ENCODE results near the gene PACRG. TPM values are rescaled to one million over a fixed set of nuclear protein-coding genes. Genes with fewer than 3 reads are reported as not detected.

The PACRG gene
- total and polyA plus RNA-seq, 2 experiments from 2014 or later, result 0.17 to 0.68 TPM

DNA sequence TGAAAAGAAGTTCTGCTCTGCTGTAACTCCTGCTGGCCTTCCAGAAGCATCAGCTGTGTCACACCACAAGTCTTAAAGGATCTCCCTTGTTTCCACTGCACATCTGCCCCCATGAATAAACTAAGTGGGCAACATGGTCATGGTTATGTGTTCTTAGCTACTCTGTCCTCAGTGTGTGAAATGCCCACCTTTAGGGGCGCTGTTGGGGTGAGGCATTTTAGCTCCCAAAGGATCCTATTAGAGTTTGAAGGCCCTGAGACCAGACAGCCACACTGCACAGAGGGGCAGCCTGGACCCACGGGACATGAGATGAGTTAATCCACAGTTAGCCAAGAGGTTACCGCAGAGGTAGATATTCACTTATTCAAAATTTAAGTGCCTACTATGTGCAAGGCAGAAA is 392.4 kb downstream of the PACRG start:
- no peak overlapping the region for H3K27ac ChIP-seq (ENCODE audit: low read depth)
- Mint-ChIP-seq H3K4me1 (peaks cover 17% of the 10 kb centered on the region), H3K9me3 (peaks cover 10% of the 10 kb centered on the region), H3K27ac (no peak overlapping the region), H3K4me3 (no peak overlapping the region), H3K36me3 (ENCODE audit: low read depth) (peaks cover 19% of the 10 kb centered on the region), H3K27me3 (ENCODE audit: insufficient read depth, low read depth, poor library complexity) (peaks cover 3% of the 10 kb centered on the region)
- no peak for TF ChIP-seq POLR2AphosphoS5 (IDR thresholded peaks at IDR 0.05; ENCODE audit: low read depth)
- TF ChIP-seq, protein P1, sequence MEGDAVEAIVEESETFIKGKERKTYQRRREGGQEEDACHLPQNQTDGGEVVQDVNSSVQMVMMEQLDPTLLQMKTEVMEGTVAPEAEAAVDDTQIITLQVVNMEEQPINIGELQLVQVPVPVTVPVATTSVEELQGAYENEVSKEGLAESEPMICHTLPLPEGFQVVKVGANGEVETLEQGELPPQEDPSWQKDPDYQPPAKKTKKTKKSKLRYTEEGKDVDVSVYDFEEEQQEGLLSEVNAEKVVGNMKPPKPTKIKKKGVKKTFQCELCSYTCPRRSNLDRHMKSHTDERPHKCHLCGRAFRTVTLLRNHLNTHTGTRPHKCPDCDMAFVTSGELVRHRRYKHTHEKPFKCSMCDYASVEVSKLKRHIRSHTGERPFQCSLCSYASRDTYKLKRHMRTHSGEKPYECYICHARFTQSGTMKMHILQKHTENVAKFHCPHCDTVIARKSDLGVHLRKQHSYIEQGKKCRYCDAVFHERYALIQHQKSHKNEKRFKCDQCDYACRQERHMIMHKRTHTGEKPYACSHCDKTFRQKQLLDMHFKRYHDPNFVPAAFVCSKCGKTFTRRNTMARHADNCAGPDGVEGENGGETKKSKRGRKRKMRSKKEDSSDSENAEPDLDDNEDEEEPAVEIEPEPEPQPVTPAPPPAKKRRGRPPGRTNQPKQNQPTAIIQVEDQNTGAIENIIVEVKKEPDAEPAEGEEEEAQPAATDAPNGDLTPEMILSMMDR (conservative IDR thresholded peaks at IDR 0.05; ENCODE audit: low read depth in 2 of 2), result peak; percentile 54 to 68
- TF ChIP-seq, protein P2, sequence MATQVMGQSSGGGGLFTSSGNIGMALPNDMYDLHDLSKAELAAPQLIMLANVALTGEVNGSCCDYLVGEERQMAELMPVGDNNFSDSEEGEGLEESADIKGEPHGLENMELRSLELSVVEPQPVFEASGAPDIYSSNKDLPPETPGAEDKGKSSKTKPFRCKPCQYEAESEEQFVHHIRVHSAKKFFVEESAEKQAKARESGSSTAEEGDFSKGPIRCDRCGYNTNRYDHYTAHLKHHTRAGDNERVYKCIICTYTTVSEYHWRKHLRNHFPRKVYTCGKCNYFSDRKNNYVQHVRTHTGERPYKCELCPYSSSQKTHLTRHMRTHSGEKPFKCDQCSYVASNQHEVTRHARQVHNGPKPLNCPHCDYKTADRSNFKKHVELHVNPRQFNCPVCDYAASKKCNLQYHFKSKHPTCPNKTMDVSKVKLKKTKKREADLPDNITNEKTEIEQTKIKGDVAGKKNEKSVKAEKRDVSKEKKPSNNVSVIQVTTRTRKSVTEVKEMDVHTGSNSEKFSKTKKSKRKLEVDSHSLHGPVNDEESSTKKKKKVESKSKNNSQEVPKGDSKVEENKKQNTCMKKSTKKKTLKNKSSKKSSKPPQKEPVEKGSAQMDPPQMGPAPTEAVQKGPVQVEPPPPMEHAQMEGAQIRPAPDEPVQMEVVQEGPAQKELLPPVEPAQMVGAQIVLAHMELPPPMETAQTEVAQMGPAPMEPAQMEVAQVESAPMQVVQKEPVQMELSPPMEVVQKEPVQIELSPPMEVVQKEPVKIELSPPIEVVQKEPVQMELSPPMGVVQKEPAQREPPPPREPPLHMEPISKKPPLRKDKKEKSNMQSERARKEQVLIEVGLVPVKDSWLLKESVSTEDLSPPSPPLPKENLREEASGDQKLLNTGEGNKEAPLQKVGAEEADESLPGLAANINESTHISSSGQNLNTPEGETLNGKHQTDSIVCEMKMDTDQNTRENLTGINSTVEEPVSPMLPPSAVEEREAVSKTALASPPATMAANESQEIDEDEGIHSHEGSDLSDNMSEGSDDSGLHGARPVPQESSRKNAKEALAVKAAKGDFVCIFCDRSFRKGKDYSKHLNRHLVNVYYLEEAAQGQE (IDR thresholded peaks at IDR 0.05; ENCODE audit: unreplicated experiment), result no peak
- no peak for TF ChIP-seq CREB1 (CRISPR knock-in tag; IDR thresholded peaks at IDR 0.05; ENCODE audit: low read depth)
- no peak for TF ChIP-seq EZH2 (IDR thresholded peaks at IDR 0.05; ENCODE audit: low read depth, unreplicated experiment)
- TF ChIP-seq ZNF114 (CRISPR knock-in tag; IDR thresholded peaks at IDR 0.05), result no peak
- no peak for TF ChIP-seq ZNF331 (CRISPR knock-in tag; IDR thresholded peaks at IDR 0.05; ENCODE audit: low read depth)
- TF ChIP-seq EZH2phosphoT487 (IDR thresholded peaks at IDR 0.05; ENCODE audit: unreplicated experiment), result no peak
- no peak overlapping the region for H3K4me2 ChIP-seq
- no peaks in the 10 kb centered on the region for H3F3A ChIP-seq (replicated peaks; ENCODE audit: low read depth)
- DNase-seq (ENCODE audit: low spot score) (peak; percentile 29), ATAC-seq (peak; percentile 58)
- H3K36me3 ChIP-seq (ENCODE audit: insufficient read depth), result no peaks in the 10 kb centered on the region
- no peak overlapping the region for H2AFZ ChIP-seq
- H3K4me1 ChIP-seq (ENCODE audit: insufficient read depth), result peaks cover 17% of the 10 kb centered on the region
- no peak overlapping the region for H3K4me3 ChIP-seq
- no peaks in the 10 kb centered on the region for H3K79me2 ChIP-seq (replicated peaks; ENCODE audit: insufficient read depth)
- H3K27me3 ChIP-seq (ENCODE audit: insufficient read depth), result no peaks in the 10 kb centered on the region
- H3K9me2 ChIP-seq (ENCODE audit: insufficient read depth), result peaks cover 19% of the 10 kb centered on the region
- H4K20me1 ChIP-seq (replicated peaks; ENCODE audit: insufficient read depth), result no peaks in the 10 kb centered on the region

DNA sequence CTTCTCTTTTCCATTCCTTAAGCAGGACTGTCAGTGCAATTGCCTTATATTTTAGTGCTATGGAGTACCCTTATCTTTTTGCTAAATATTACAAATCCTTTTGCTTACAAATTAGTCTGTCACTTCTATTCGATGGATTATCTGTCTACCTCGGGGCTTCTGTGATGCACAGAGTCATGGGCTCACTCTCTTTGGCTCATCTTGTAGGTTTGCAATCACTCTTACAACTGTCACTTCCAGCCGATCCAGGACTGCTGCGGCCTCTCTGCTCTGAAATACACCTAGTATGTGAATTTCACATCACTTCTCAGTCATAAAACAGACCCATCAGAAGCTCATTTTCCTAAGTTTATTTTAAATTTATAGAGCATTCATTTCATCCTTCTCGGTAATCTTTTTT is 393.5 kb downstream of the PACRG start:
- H3K4me3 ChIP-seq, result no peak overlapping the region
- no peak overlapping the region for H2AFZ ChIP-seq
- H3K4me1 ChIP-seq (ENCODE audit: insufficient read depth), result peaks cover 17% of the 10 kb centered on the region
- no peaks in the 10 kb centered on the region for H3F3A ChIP-seq (replicated peaks; ENCODE audit: low read depth)
- H3K36me3 Mint-ChIP-seq (ENCODE audit: low read depth), result peaks cover 19% of the 10 kb centered on the region
- no peak for ATAC-seq
- peaks cover 19% of the 10 kb centered on the region for H3K9me2 ChIP-seq (ENCODE audit: insufficient read depth)
- H3K79me2 ChIP-seq (replicated peaks; ENCODE audit: insufficient read depth), result no peaks in the 10 kb centered on the region
- H3K4me3 Mint-ChIP-seq, result no peak overlapping the region
- H4K20me1 ChIP-seq (replicated peaks; ENCODE audit: insufficient read depth), result no peaks in the 10 kb centered on the region
- no peaks in the 10 kb centered on the region for H3K27me3 ChIP-seq (ENCODE audit: insufficient read depth)
- peaks cover 20% of the 10 kb centered on the region for H3K4me1 Mint-ChIP-seq
- DNase-seq (ENCODE audit: low spot score), result no peak
- no peaks in the 10 kb centered on the region for H3K36me3 ChIP-seq (ENCODE audit: insufficient read depth)
- H3K27me3 Mint-ChIP-seq (ENCODE audit: insufficient read depth, low read depth, poor library complexity), result peaks cover 3% of the 10 kb centered on the region
- no peak overlapping the region for H3K27ac ChIP-seq (ENCODE audit: low read depth)
- H3K4me2 ChIP-seq, result no peak overlapping the region
- peaks cover 10% of the 10 kb centered on the region for H3K9me3 Mint-ChIP-seq
- H3K27ac Mint-ChIP-seq, result no peak overlapping the region
- TF ChIP-seq ZNF114 (CRISPR knock-in tag; IDR thresholded peaks at IDR 0.05) (no peak), EZH2phosphoT487 (IDR thresholded peaks at IDR 0.05; ENCODE audit: unreplicated experiment) (no peak), CREB1 (CRISPR knock-in tag; IDR thresholded peaks at IDR 0.05; ENCODE audit: low read depth) (no peak), ZNF331 (CRISPR knock-in tag; IDR thresholded peaks at IDR 0.05; ENCODE audit: low read depth) (no peak), STAT1 (IDR thresholded peaks at IDR 0.05; ENCODE audit: unreplicated experiment) (no peak)
- TF ChIP-seq, protein P3, sequence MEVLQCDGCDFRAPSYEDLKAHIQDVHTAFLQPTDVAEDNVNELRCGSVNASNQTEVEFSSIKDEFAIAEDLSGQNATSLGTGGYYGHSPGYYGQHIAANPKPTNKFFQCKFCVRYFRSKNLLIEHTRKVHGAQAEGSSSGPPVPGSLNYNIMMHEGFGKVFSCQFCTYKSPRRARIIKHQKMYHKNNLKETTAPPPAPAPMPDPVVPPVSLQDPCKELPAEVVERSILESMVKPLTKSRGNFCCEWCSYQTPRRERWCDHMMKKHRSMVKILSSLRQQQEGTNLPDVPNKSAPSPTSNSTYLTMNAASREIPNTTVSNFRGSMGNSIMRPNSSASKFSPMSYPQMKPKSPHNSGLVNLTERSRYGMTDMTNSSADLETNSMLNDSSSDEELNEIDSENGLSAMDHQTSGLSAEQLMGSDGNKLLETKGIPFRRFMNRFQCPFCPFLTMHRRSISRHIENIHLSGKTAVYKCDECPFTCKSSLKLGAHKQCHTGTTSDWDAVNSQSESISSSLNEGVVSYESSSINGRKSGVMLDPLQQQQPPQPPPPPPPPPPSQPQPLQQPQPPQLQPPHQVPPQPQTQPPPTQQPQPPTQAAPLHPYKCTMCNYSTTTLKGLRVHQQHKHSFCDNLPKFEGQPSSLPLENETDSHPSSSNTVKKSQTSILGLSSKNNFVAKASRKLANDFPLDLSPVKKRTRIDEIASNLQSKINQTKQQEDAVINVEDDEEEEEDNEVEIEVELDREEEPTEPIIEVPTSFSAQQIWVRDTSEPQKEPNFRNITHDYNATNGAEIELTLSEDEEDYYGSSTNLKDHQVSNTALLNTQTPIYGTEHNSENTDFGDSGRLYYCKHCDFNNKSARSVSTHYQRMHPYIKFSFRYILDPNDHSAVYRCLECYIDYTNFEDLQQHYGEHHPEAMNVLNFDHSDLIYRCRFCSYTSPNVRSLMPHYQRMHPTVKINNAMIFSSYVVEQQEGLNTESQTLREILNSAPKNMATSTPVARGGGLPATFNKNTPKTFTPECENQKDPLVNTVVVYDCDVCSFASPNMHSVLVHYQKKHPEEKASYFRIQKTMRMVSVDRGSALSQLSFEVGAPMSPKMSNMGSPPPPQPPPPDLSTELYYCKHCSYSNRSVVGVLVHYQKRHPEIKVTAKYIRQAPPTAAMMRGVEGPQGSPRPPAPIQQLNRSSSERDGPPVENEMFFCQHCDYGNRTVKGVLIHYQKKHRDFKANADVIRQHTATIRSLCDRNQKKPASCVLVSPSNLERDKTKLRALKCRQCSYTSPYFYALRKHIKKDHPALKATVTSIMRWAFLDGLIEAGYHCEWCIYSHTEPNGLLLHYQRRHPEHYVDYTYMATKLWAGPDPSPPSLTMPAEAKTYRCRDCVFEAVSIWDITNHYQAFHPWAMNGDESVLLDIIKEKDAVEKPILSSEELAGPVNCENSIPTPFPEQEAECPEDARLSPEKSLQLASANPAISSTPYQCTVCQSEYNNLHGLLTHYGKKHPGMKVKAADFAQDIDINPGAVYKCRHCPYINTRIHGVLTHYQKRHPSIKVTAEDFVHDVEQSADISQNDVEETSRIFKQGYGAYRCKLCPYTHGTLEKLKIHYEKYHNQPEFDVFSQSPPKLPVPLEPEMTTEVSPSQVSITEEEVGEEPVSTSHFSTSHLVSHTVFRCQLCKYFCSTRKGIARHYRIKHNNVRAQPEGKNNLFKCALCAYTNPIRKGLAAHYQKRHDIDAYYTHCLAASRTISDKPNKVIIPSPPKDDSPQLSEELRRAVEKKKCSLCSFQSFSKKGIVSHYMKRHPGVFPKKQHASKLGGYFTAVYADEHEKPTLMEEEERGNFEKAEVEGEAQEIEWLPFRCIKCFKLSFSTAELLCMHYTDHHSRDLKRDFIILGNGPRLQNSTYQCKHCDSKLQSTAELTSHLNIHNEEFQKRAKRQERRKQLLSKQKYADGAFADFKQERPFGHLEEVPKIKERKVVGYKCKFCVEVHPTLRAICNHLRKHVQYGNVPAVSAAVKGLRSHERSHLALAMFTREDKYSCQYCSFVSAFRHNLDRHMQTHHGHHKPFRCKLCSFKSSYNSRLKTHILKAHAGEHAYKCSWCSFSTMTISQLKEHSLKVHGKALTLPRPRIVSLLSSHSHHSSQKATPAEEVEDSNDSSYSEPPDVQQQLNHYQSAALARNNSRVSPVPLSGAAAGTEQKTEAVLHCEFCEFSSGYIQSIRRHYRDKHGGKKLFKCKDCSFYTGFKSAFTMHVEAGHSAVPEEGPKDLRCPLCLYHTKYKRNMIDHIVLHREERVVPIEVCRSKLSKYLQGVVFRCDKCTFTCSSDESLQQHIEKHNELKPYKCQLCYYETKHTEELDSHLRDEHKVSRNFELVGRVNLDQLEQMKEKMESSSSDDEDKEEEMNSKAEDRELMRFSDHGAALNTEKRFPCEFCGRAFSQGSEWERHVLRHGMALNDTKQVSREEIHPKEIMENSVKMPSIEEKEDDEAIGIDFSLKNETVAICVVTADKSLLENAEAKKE (CRISPR knock-in tag; IDR thresholded peaks at IDR 0.05), result no peak
